ENCODE results near the gene ELL2. TPM values are rescaled to one million over a fixed set of nuclear protein-coding genes. Genes with fewer than 3 reads are reported as not detected.

Gene ELL2
- total and polyA plus RNA-seq, 3 experiments from 2014 or later = 5.0 to 91.3 (median 90.6) TPM

GRCh38 chr5:96000308-96000707 lies 38.7 kb upstream of the ELL2 start:
- CTCF ChIA-PET = no interaction called here

GRCh38 chr5:95996904-95997723 lies 35.5 kb upstream of the ELL2 start:
- POLR2A ChIA-PET = no interaction called here
- Histone ChIP-seq H3K27me3 (ENCODE audit: insufficient read depth, low read length, poor library complexity, severe bottlenecking) (no peaks in the 10 kb centered on the region), H3K4me1 (ENCODE audit: insufficient read depth, low read length) (no peaks in the 10 kb centered on the region), H3K4me3 (ENCODE audit: low read length) (no peak overlapping the region), H3K9me3 (ENCODE audit: low read length) (no peaks in the 10 kb centered on the region), H3K27ac (ENCODE audit: low read depth, low read length) (no peak overlapping the region), H3K36me3 (ENCODE audit: insufficient read depth, low read length) (no peaks in the 10 kb centered on the region)
- Mint-ChIP-seq H3K9me3 (no peaks in the 10 kb centered on the region), H3K36me3 (no peaks in the 10 kb centered on the region), H3K4me3 (no peak overlapping the region), H3K27ac (no peak overlapping the region), H3K4me1 (no peaks in the 10 kb centered on the region), H3K27me3 (peaks cover 0 to 9% of the 10 kb centered on the region in 2 donors)
- no peak for DNase-seq
- CTCF ChIA-PET = no interaction called here

More at GRCh38 chr5:96000308-96000707, 38.7 kb upstream of the ELL2 start:
- no peaks in the 10 kb centered on the region for H3K27me3 ChIP-seq (ENCODE audit: insufficient read depth, low read length, poor library complexity, severe bottlenecking)
- POLR2A ChIA-PET = no interaction called here
- H3K27ac Mint-ChIP-seq = no peak overlapping the region
- DNase-seq = no peak
- no peaks in the 10 kb centered on the region for H3K36me3 Mint-ChIP-seq
- no peaks in the 10 kb centered on the region for H3K4me1 Mint-ChIP-seq
- no peaks in the 10 kb centered on the region for H3K36me3 ChIP-seq (ENCODE audit: insufficient read depth, low read length)
- no peak overlapping the region for H3K4me3 Mint-ChIP-seq
- no peaks in the 10 kb centered on the region for H3K4me1 ChIP-seq (ENCODE audit: insufficient read depth, low read length)
- H3K4me3 ChIP-seq (ENCODE audit: low read length) = no peak overlapping the region
- H3K9me3 Mint-ChIP-seq = no peaks in the 10 kb centered on the region
- no peak overlapping the region for H3K27ac ChIP-seq (ENCODE audit: low read depth, low read length)
- peaks cover 0 to 5% of the 10 kb centered on the region in 2 donors for H3K27me3 Mint-ChIP-seq
- no peaks in the 10 kb centered on the region for H3K9me3 ChIP-seq (ENCODE audit: low read length)

GRCh38 chr5:95995962-95996489 lies 34.4 kb upstream of the ELL2 start:
- Histone ChIP-seq H3K27ac (ENCODE audit: low read depth, low read length) (no peak overlapping the region), H3K9me3 (ENCODE audit: low read length) (no peaks in the 10 kb centered on the region), H3K27me3 (ENCODE audit: insufficient read depth, low read length, poor library complexity, severe bottlenecking) (no peaks in the 10 kb centered on the region), H3K4me1 (ENCODE audit: insufficient read depth, low read length) (no peaks in the 10 kb centered on the region), H3K4me3 (ENCODE audit: low read length) (no peak overlapping the region), H3K36me3 (ENCODE audit: insufficient read depth, low read length) (no peaks in the 10 kb centered on the region)
- ChIA-PET POLR2A (no interaction called here), CTCF (no interaction called here)
- DNase-seq = no peak
- peaks cover 0 to 15% of the 10 kb centered on the region in 2 donors for H3K27me3 Mint-ChIP-seq
- no peak overlapping the region for H3K27ac Mint-ChIP-seq
- no peaks in the 10 kb centered on the region for H3K9me3 Mint-ChIP-seq
- no peak overlapping the region for H3K4me3 Mint-ChIP-seq
- no peaks in the 10 kb centered on the region for H3K36me3 Mint-ChIP-seq
- no peaks in the 10 kb centered on the region for H3K4me1 Mint-ChIP-seq

GRCh38 chr5:95993776-95994175 lies 32.1 kb upstream of the ELL2 start:
- H3K36me3 ChIP-seq (ENCODE audit: insufficient read depth, low read length) = no peaks in the 10 kb centered on the region
- H3K9me3 Mint-ChIP-seq = no peaks in the 10 kb centered on the region
- H3K27me3 ChIP-seq (ENCODE audit: insufficient read depth, low read length, poor library complexity, severe bottlenecking) = no peaks in the 10 kb centered on the region
- no peak overlapping the region for H3K4me3 Mint-ChIP-seq
- H3K4me1 Mint-ChIP-seq = no peaks in the 10 kb centered on the region
- H3K9me3 ChIP-seq (ENCODE audit: low read length) = no peaks in the 10 kb centered on the region
- no peak for DNase-seq
- no peaks in the 10 kb centered on the region for H3K4me1 ChIP-seq (ENCODE audit: insufficient read depth, low read length)
- CTCF ChIA-PET = no interaction called here
- H3K27ac Mint-ChIP-seq = no peak overlapping the region
- H3K36me3 Mint-ChIP-seq = no peaks in the 10 kb centered on the region
- no peak overlapping the region for H3K27ac ChIP-seq (ENCODE audit: low read depth, low read length)
- peaks cover 0 to 12% of the 10 kb centered on the region in 2 donors for H3K27me3 Mint-ChIP-seq
- no peak overlapping the region for H3K4me3 ChIP-seq (ENCODE audit: low read length)
- POLR2A ChIA-PET = no interaction called here

- ChIA-PET CTCF (no interaction called here), POLR2A (no interaction called here)
- Mint-ChIP-seq H3K27ac (no peak overlapping the region), H3K4me3 (no peak overlapping the region), H3K27me3 (peaks cover 0 to 12% of the 10 kb centered on the region in 2 donors), H3K36me3 (no peaks in the 10 kb centered on the region), H3K4me1 (no peaks in the 10 kb centered on the region), H3K9me3 (no peaks in the 10 kb centered on the region)
- no peak for DNase-seq
- Histone ChIP-seq H3K4me1 (ENCODE audit: insufficient read depth, low read length) (no peaks in the 10 kb centered on the region), H3K27ac (ENCODE audit: low read depth, low read length) (no peak overlapping the region), H3K27me3 (ENCODE audit: insufficient read depth, low read length, poor library complexity, severe bottlenecking) (no peaks in the 10 kb centered on the region), H3K4me3 (ENCODE audit: low read length) (no peak overlapping the region), H3K36me3 (ENCODE audit: insufficient read depth, low read length) (no peaks in the 10 kb centered on the region), H3K9me3 (ENCODE audit: low read length) (no peaks in the 10 kb centered on the region)
Observed at GRCh38 chr5:95993266-95993665, 31.6 kb upstream of the ELL2 start.

- Histone ChIP-seq H3K36me3 (ENCODE audit: insufficient read depth, low read length) (no peaks in the 10 kb centered on the region), H3K4me3 (ENCODE audit: low read length) (no peak overlapping the region), H3K27ac (ENCODE audit: low read depth, low read length) (no peak overlapping the region), H3K9me3 (ENCODE audit: low read length) (no peaks in the 10 kb centered on the region), H3K4me1 (ENCODE audit: insufficient read depth, low read length) (no peaks in the 10 kb centered on the region), H3K27me3 (ENCODE audit: insufficient read depth, low read length, poor library complexity, severe bottlenecking) (no peaks in the 10 kb centered on the region)
- no peak for DNase-seq
- H3K4me3 Mint-ChIP-seq = no peak overlapping the region
- H3K9me3 Mint-ChIP-seq = no peaks in the 10 kb centered on the region
- ChIA-PET CTCF (interaction anchor here (1.6 kb wide), 1 partner anchor 29 kb away, joined by 4 read pairs; no protein-coding TSS in a partner anchor), POLR2A (no interaction called here)
- H3K27me3 Mint-ChIP-seq = peaks cover 2 to 12% of the 10 kb centered on the region in 2 donors
- no peaks in the 10 kb centered on the region for H3K36me3 Mint-ChIP-seq
- no peak overlapping the region for H3K27ac Mint-ChIP-seq
- no peaks in the 10 kb centered on the region for H3K4me1 Mint-ChIP-seq
Observed at GRCh38 chr5:95989283-95990048, 27.8 kb upstream of the ELL2 start.

GRCh38 chr5:95988877-95989276 lies 27.2 kb upstream of the ELL2 start:
- H3K27ac Mint-ChIP-seq = no peak overlapping the region
- no peaks in the 10 kb centered on the region for H3K4me1 ChIP-seq (ENCODE audit: insufficient read depth, low read length)

GRCh38 chr5:95988094-95988493 lies 26.4 kb upstream of the ELL2 start:
- Mint-ChIP-seq H3K27me3 (peaks cover 2 to 12% of the 10 kb centered on the region in 2 donors), H3K4me3 (no peak overlapping the region), H3K9me3 (no peaks in the 10 kb centered on the region), H3K4me1 (no peaks in the 10 kb centered on the region), H3K27ac (no peak overlapping the region), H3K36me3 (no peaks in the 10 kb centered on the region)
- no peaks in the 10 kb centered on the region for H3K4me1 ChIP-seq (ENCODE audit: insufficient read depth, low read length)
- no peaks in the 10 kb centered on the region for H3K27me3 ChIP-seq (ENCODE audit: insufficient read depth, low read length, poor library complexity, severe bottlenecking)
- no peak overlapping the region for H3K27ac ChIP-seq (ENCODE audit: low read depth, low read length)
- ChIA-PET POLR2A (no interaction called here), CTCF (no interaction called here)
- H3K4me3 ChIP-seq (ENCODE audit: low read length) = no peak overlapping the region
- H3K9me3 ChIP-seq (ENCODE audit: low read length) = no peaks in the 10 kb centered on the region
- H3K36me3 ChIP-seq (ENCODE audit: insufficient read depth, low read length) = no peaks in the 10 kb centered on the region
- no peak for DNase-seq

More at GRCh38 chr5:95988877-95989276, 27.2 kb upstream of the ELL2 start:
- ChIA-PET CTCF (no interaction called here), POLR2A (no interaction called here)
- Histone ChIP-seq H3K27ac (ENCODE audit: low read depth, low read length) (no peak overlapping the region), H3K4me3 (ENCODE audit: low read length) (no peak overlapping the region), H3K9me3 (ENCODE audit: low read length) (no peaks in the 10 kb centered on the region), H3K36me3 (ENCODE audit: insufficient read depth, low read length) (no peaks in the 10 kb centered on the region), H3K27me3 (ENCODE audit: insufficient read depth, low read length, poor library complexity, severe bottlenecking) (no peaks in the 10 kb centered on the region)
- Mint-ChIP-seq H3K36me3 (no peaks in the 10 kb centered on the region), H3K9me3 (no peaks in the 10 kb centered on the region), H3K4me3 (no peak overlapping the region), H3K27me3 (peaks cover 2 to 12% of the 10 kb centered on the region in 2 donors), H3K4me1 (no peaks in the 10 kb centered on the region)
- no peak for DNase-seq
